Measurements from ENCODE around the gene MAPKBP1. TPM values are rescaled to one million over a fixed set of nuclear protein-coding genes. Genes with fewer than 3 reads are reported as not detected.

Gene MAPKBP1
- total and polyA plus RNA-seq, 9 of the 15 experiments (the other 6 are each of a cell fraction or from before 2014, with no cell fraction given) = 0.15 to 9.5 (median 4.5) TPM

DNA sequence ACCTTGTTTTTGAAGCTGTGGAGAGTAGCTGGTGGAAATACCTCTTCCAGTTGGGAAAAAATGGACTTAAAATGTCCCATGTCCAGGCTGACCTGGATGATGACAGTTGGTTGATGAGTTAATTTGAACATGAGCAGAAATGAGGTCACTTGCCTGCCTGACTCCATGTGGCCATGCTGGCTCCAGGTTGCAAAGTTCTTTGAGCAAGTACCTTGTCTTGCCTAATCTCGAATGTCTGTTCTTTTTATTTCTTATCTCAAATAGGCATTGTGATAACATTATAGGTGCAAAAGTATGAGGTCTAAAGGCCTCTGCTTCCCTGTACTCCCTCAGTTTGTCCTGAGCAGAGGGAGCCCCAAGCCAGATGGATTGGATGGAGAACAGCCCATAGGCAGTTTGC lies 9.0 kb downstream of the MAPKBP1 start:
- CTCF ChIA-PET (ENCODE audit: low intra/inter-chr PET ratio) = no interaction called here
- Histone ChIP-seq H4K20me1 (replicated peaks; ENCODE audit: control insufficient read depth, insufficient read depth, low read length) (no peaks in the 10 kb centered on the region), H3K27me3 (ENCODE audit: control insufficient read depth in 2 of 2, insufficient read depth in 2 of 2, low read length in 2 of 2) (no peaks in the 10 kb centered on the region), H2AFZ (ENCODE audit: low read depth, low read length) (no peak overlapping the region; the same call in 1 of the 2 replicates), H3K27ac (ENCODE audit: extremely low read depth, low read depth, low read length) (no peak overlapping the region), H3K4me2 (ENCODE audit: insufficient read depth, low read length) (peak overlapping the region; percentile 11; the same call in 1 of the 2 replicates), H3K9ac (ENCODE audit: insufficient read depth in 1 of 2, low read depth in 2 of 2, low read length in 2 of 2) (no peak overlapping the region; a peak in 1 of 4 replicates), H3K9me3 (replicated peaks; ENCODE audit: control insufficient read depth, insufficient read depth, low read depth, low read length) (no peaks in the 10 kb centered on the region), H3K4me1 (replicated peaks in 1 of 2; ENCODE audit: control insufficient read depth in 2 of 2, insufficient read depth in 2 of 2, low read length in 2 of 2) (peaks cover 5 to 11% of the 10 kb centered on the region in 2 experiments; a peak in 4 of 5 replicates), H3K36me3 (ENCODE audit: control insufficient read depth, insufficient read depth, low read length) (no peaks in the 10 kb centered on the region), H3K79me2 (ENCODE audit: control insufficient read depth, insufficient read depth, low read length) (no peaks in the 10 kb centered on the region), H3K9me1 (ENCODE audit: control insufficient read depth, insufficient read depth, low read length) (no peaks in the 10 kb centered on the region), H3K4me3 (no peak overlapping the region)
- in situ Hi-C loops (cut with MboI) (no loop called here), intact Hi-C loops (cut with micrococcal nuclease) (no loop called here)
- no TSS peak for BruUV-seq (replicated peaks)
- DNase-seq (ENCODE audit: extremely low read depth in 1 of 4, low spot score in 3 of 4) (peak in 1 of 4 experiments; percentile 16), ATAC-seq (peak; percentile 44; the same call in 2 of the 3 replicates), FAIRE-seq (peak; percentile 11)
- WGBS (ENCODE audit: insufficient coverage, low coverage, missing lambda C conversion rate) = 12% methylated on average over 1 of the region's 1 CpG
- POLR2A ChIA-PET = interaction anchor here (0.5 to 1.8 kb wide), 5 partner anchors 9 to 738 kb away, joined by 3 to 10 read pairs (median 3); partner anchors contain the start of gene MAPKBP1
- TF ChIP-seq E2F5 (CRISPR knock-in tag; IDR thresholded peaks at IDR 0.05) (no peak), ZNF507 (tag; conservative IDR thresholded peaks at IDR 0.05) (no peak), HDAC2 (IDR thresholded peaks at IDR 0.05) (no peak), SIX5 (IDR thresholded peaks at IDR 0.05; ENCODE audit: borderline replicate concordance in 1 of 2, insufficient read depth in 1 of 2, low read depth in 1 of 2, low read length in 2 of 2) (no peak), NFRKB (IDR thresholded peaks at IDR 0.05; ENCODE audit: low read depth) (no peak), ETS1 (conservative IDR thresholded peaks at IDR 0.05; ENCODE audit: control insufficient read depth, low read depth, low read length) (no peak), ETV6 (IDR thresholded peaks at IDR 0.05; ENCODE audit: borderline replicate concordance in 1 of 2, low read depth in 2 of 2, low read length in 1 of 2) (no peak), ETV6 (CRISPR knock-in tag; IDR thresholded peaks at IDR 0.05; ENCODE audit: borderline replicate concordance) (no peak), SETDB1 (IDR thresholded peaks at IDR 0.05; ENCODE audit: low read length) (no peak), TRIM28 (IDR thresholded peaks at IDR 0.05) (no peak)
- TF ChIP-seq, protein P1, sequence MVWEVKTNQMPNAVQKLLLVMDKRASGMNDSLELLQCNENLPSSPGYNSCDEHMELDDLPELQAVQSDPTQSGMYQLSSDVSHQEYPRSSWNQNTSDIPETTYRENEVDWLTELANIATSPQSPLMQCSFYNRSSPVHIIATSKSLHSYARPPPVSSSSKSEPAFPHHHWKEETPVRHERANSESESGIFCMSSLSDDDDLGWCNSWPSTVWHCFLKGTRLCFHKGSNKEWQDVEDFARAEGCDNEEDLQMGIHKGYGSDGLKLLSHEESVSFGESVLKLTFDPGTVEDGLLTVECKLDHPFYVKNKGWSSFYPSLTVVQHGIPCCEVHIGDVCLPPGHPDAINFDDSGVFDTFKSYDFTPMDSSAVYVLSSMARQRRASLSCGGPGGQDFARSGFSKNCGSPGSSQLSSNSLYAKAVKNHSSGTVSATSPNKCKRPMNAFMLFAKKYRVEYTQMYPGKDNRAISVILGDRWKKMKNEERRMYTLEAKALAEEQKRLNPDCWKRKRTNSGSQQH (CRISPR knock-in tag; IDR thresholded peaks at IDR 0.05) = no peak

All from K562 (cell line).